ENCODE measurements around the gene HMOX1.
"Not testable (repeated sequence)": the region's sequence is repeated elsewhere in the genome, so short reads cannot be mapped to it uniquely, and the experiment has no call there.

Gene HMOX1

DNA sequence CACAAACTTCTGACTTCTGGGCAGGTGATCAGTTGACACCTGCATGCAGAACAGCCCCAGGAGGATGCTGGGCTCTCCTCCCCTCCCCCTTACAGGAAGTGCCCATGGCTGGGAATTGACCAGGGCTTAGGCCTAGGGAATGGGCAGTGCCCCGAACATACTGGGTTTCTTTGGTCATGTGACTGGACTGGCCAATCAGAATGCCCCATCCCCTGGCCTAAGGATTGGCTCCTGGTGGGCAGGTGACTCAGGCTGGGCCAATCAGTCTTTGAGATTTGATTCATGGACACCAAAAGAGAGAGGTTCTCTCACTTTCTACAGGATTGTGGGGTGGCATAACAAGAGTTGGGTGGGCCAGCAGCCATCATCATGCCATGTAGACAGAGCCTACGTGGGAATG lies 56.2 kb downstream of the HMOX1 start:
- peak; percentile 18 for DNase-seq

DNA sequence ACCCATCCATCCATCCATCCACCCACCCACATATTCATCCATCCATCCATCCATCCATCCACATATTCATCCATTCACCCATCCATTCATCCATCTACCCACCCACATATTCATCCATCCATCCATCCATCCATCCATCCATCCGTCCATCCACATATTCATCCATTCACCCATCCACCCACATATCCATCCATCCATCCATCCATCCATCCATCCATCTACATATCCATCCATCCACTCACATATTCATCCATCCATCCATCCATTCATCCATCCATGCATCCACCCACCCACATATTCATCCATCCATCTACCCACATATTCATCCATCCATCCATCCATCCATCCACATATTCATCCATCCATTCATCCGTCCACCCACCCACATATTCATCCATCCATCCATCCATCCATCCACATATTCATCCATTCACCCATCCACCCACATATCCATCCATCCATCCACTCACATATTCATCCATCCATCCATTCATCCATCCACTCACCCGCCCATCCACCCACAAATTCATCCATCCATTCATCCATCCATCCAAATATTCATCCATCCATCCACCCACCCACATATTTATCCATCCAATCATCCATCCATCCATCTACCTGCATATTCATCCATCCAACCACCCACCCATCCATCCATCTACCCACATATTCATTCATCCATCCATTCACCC lies 57.9 kb downstream of the HMOX1 start:
- not testable (repeated sequence) for DNase-seq

DNA sequence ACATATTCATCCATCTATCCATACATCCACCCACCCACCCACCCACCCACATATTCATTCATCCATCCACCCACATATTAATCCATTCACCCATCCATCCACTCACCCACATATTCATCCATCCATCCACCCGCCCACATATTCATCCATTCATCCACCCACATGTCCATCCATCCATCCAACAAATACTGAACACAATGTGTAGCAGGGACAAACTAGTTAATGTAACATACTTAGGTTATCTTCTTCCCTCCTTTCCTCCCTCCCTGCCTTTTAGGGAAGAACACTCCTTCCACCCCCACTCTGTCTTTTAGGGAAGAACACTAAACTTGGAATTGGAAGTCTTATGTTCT lies 58.4 kb downstream of the HMOX1 start:
- no peak for DNase-seq

DNA sequence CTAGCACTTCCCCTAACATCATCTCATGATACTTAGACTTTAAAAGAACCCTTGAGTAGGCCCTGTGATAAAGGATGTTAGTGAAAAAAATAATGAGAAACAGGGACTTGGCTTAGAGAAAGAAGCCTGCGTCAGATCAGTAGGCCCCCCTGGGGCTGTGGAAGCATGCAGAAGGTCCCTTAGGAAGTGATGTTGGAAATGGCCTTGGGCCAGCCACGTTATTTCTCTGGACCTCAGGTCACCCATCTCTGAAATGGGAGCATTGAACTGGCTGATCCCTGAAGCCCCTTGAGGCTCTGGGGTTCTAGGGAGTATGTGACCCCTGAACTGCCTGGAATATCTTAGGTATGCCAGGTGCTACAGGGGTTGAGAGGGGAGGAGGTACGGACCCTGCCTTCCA lies 59.2 kb downstream of the HMOX1 start:
- DNase-seq, result no peak

DNA sequence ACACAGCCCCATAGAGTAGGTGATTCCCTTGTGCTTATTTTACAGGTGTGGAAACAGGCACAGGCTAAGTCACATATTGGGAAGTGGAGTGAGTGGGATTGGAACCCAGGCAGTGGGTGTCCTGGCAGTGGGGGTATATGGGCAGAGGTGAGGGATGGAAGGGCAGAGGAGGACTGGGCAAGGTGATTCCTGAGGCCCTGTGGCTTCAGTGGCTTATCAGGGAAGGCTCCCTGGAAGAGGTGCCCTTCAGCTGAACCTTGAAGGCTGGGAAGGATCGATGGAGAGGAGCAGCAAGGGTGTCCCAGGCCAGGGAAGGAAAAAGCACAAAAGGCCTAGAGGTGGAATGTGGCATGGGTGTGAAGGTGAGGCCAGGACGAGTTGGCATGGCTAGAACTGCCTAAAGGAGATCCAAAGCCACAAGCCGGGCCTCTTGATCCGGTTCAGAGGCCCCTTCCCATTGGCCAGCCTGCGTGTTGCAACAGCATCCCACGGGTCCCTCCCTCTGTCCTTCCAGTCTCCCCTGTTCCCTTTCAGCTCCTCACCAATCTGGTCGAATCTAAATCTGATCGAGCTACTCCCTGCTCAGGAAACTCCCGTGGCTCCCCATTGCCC lies 60.7 kb downstream of the HMOX1 start:
- DNase-seq, result no peak

DNA sequence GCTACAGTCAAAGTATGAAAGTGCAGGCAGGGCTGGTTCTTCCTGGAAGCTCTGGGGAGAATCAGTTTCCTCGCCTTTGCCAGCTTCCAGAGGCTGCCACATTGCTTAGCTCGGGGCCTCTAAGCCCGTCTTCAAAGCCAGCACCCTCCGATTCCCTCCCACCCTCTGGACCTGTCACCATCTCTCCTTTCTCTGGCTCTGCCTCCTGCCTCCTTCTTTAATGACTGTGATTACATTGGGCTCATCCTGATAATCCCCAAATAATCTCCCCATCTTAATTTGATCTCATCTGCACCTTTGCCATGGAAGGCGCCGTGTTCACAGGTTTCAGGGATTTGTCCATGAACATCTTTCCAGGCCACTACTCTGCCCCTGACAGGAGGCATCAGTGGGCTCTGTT lies 61.6 kb downstream of the HMOX1 start:
- DNase-seq, result no peak

DNA sequence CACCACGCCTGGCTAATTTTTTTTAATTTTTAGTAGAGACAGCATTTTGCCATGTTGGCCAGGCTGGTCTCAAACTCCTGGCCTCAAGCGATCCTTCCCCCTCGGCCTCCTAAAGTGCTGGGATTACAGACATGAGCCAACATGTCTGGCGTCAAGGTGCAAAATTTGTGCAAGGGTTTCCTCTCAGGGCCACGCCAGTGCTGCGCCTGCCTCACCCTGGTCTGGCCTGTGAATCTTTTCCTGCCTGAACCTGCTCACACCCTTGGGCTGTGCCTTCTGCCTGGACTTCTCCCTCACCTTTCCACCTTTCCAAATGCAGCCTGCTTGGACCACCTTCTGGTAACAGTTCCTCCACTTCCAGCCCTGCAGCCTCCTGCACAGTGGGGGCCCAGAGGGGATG lies 62.4 kb downstream of the HMOX1 start:
- DNase-seq, result no peak
